Activated CD4-positive, CD25-positive, alpha-beta regulatory T cell treated with anti-CD3 and anti-CD28 coated beads, Interleukin-2, amount 50 U/mL, for 24 hours (primary cell): ENCODE measurements around the gene TARP.

Source experiments
- ATAC-seq, 2 donors: fragments of 150-1000 bp; cut with Tn5 transposase; one replicate each; pipeline ENCODE4 v1.10.0; 2021; ENCODE audit warnings: mild to moderate bottlenecking in 1 of 2, moderate library complexity in 1 of 2

TARP gene

DNA sequence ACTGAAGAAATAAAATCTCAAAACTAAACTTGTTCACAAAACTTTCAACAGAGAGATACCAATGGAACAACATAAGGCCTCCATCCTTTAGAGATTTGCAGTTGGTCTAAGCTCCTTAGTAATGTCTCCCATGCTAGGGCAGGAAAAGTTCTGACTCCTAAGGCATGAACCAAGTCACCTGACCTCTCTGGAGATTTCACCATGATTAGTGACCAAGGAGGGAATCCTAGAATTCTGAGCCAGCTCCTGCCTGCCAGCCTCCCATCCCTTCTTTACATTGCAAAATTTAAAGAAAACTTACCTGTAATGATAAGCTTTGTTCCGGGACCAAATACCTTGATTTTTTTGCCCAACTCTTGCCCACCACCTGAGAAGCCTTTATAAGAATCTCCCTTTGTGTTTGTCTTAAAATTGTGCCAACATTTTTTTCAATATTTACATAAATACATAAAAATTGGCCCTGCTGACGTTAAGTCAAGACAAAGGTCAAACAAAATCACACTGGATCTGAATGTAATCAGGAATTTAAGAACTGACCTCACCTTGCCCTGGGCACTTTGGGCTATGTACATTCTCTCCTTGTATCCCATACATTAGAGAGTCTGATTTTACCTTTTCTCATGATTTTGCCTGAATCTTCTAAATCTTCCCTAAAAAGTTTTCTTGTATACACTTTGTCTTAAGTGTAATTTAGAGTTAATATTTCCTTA lies at the start of gene TARP:
TSS of gene TARP (minus strand) at position 351 of the 710 bp plus-strand sequence.
- no peak for ATAC-seq

- no peak for ATAC-seq
Measured at GRCh38 chr7:38323156-38323555, 49.7 kb upstream of the TARP start.

DNA sequence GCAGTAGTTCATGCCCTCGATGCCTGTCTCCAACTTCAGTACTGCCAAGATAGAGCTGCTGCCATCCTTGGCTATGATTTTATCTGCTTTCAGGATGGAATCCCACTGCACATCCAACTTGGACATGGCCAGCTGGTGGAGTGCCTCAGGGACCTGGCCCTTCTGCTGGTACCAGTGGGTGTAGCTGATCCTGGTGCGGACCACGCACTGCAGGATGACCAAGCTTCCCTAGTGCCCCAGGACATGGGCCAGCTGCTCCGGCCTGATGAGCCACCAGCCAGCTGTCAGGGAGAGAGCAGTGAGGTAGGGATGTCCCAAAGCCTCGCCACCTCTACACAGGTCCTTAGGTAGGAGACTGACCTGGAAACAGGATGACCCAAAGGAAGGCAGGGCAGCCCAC lies 49.0 kb upstream of the TARP start:
- ATAC-seq: no peak

- ATAC-seq: no peak
Measured at GRCh38 chr7:38321967-38322366, 48.5 kb upstream of the TARP start.

DNA sequence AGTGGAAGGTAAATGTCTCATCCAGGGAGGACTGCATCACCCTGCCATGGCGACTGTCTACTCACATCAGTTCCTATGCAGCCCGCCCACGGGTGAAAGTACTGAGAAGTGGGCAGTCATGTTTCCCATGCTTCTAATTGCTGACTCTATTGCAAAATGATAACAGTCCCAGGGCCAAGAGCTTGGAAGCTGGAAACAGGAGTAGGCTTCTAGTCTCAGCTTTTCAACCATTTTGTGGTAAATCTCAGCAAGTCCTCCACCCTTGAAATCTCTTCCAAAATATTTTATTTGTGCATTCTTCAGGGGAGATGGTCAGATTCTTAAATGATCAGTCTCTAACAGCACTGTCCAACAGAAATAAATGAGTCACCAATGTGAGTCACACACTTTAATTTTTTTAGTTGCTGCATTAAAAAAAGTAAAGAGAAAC lies 48.1 kb upstream of the TARP start:
- no peak for ATAC-seq

GRCh38 chr7:38321050-38321449 lies 47.6 kb upstream of the TARP start:
- no peak for ATAC-seq

- ATAC-seq: no peak
Measured at GRCh38 chr7:38319873-38320272, 46.4 kb upstream of the TARP start.

DNA sequence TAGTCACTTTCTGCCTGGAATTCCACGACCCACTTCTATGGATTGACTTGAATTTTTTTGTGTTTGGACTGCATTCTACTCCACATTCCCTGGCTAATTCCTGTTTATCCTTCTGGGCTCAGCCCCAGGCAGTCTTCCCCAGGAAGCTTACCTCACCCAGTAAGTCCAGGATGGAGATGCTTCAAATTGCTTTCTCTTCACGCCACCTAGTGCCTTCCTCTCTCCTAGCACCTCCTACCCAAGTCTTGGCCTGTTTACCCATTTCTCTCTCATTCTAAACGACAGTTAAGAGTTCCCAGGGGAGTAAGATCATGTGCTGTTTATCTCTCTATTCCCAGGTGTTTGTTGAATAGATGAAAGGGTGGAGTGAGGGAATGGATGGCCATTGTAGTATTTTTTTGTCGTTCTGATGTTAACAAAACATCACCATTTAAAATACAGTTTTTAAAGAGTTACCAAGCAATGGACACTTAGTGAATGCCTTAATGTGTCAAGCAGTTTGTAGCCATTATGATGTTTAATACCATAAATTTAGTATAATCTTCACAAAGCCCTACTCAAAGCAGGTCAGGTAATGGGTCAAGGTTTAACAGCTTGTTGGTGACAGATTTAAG lies 45.5 kb upstream of the TARP start:
- ATAC-seq: peak in 1 of 2 donors; percentile 51

GRCh38 chr7:38318241-38318640 lies 44.8 kb upstream of the TARP start:
- no peak for ATAC-seq

GRCh38 chr7:38317515-38317914 lies 44.1 kb upstream of the TARP start:
- no peak for ATAC-seq

DNA sequence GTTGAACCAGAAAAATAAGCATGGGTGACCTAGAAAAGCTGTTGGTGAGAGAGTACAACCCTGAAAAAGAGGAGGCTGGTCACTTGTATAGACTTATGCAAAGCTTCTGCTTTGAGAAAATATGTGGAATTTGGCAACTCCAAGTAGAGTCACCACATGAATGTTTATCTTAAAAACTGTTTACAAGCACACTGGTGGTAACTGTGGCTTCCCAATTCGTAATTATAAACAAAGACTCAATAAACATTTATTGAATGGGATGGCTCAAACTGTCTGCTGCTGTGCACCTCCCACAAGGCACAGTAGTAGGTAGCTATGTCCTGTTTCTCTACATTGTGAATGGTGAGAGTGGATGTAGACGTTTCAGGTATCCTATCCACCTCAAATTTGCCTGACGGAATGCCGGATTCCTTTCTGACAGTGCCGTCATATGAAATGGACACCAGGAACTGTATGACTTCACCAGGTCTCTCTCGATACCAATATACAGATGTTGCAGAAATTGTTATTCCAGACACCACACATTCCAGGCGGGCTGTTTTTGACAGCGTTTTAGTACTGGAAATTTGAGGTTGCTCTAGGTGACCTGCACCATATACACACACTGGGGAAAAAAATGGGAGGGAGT lies 43.4 kb upstream of the TARP start:
- ATAC-seq: no peak

DNA sequence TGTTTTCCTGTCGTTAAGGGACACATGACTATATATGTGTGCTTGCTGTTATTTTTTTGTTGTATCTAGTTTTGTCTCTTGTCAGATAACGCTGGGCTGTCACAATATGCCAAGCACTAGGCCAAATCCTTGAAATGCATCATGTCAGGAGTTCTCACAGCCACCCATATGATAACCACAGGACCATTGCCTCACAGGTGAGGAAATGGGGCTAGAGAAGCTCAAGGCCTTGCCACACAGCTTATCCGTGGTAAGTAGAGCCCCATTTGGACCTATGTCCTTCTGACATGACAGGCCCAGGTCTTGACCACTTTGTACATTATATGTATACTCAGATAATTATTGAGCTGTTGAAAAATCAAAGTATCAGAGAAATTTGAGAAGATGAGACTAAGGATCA lies 42.0 kb upstream of the TARP start:
- no peak for ATAC-seq

GRCh38 chr7:38312821-38313220 lies 39.4 kb upstream of the TARP start:
- ATAC-seq: no peak

GRCh38 chr7:38311329-38311937 lies 38.0 kb upstream of the TARP start:
- ATAC-seq: no peak

- no peak for ATAC-seq
Measured at GRCh38 chr7:38310591-38311101, 37.2 kb upstream of the TARP start.

DNA sequence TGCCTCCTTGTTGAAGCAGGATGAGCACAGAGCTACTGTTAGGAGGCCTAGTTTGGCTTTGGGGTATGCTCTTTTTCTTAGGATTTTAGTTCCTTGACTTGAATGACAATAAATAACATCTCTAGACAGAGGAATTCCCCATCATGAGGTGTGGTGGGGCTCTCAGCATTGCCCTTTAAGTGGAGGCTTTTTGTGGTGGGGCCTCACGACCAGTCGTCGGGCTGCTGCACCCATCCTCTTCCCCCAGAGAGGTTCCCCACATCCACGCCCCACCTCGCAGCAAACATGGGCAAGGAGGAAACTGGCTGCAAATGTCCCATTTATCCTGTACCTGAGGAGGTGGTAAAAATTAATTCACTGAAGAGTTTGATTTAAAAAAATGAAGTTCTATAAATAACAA lies 36.1 kb upstream of the TARP start:
- peak in 1 of 2 donors; percentile 36 for ATAC-seq

GRCh38 chr7:38308140-38308539 lies 34.7 kb upstream of the TARP start:
- no peak for ATAC-seq

- no peak for ATAC-seq
Measured at GRCh38 chr7:38307640-38308039, 34.2 kb upstream of the TARP start.

DNA sequence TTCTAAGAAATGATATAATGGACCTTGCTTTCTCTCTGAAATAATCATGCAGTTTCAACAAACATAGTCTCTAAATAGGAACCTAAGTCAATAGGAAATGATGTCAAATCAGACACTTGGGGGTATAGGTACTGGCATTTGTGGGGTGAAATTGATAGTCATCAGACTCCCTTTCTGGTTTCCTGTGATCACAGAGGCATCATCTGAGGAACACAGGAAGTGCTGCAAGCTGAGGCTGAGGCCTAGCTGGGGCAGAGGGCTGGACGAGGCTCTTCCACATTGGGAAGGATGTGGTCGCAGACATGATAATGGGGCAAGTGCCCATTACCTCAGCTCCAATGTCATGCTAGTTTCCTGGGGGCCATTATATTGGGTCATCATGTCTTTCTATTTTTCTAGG lies 33.5 kb upstream of the TARP start:
- ATAC-seq: no peak

- no peak for ATAC-seq
Measured at GRCh38 chr7:38306171-38306570, 32.7 kb upstream of the TARP start.

DNA sequence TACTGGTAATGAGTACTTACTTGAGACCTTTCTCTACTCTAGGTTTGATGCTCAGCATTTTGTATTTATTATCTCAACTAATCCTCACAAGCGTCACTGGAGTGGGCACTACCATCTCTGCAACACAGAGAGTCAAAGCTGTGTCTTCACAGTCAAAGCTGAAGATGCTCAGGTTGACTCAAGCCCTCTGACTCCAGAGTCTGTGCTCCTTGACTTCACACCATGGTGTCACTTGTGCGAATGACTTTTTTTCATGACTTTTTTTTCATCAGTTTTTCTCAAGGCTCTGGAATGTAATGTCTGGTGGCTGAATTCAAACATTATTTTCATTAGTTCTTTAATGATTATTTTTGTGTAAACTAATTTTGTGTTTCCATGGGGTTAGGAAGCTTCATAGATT lies 30.4 kb upstream of the TARP start:
- no peak for ATAC-seq

DNA sequence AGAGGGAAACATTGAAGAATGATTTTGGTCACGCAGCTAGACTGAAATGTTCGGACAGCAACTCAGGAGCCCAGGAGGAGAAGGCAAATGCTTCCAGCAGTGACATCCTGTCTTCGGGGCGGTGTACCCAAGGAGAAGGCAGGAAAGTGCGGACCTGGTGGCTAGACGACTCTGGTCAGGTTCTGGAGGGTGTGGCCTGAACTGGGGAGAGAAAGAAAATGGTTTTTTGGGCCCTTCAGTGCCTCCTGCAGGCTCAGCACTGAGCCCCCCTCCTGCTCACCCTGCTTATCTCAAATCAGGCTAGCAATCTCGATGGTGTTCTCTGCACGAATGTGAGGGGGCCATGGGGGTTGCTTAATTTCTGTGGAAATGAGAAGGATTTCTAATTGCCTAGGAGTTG lies 26.7 kb upstream of the TARP start:
- ATAC-seq: no peak

DNA sequence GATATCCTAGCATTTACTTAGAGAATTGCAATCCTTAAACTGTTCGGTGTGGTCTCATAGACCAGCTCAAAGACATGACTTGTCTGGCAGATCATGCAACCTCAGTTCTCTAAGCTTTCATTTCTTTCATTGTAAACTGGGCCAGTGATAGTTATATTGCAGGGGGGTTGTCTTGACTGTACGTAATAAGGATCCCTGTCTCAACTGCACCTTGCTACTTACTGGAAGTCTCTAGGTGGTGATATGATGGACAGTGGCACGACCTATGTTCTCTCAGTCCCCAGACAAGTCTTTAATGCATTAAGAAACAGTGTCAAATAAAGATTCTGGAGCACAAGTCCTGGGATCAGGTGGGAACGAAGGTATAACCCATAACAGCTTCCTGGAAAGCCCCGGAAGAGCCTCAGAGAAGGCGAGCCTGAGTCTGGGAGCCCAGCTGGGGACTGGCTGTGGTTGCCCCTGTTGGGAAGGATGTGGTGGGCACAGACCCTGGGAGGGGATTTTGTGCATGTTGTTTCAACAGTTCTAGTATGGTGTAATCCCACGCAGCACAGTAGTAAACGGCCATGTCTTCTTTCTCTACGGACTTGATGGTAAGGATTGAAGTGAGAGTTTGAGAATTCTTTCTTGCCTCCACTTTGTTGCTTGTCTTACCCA lies 26.0 kb upstream of the TARP start:
- no peak for ATAC-seq
